Measurements from ENCODE around the gene CCDC167.

The CCDC167 gene

GRCh38 chr6:37511201-37511600, 11.5 kb upstream of the CCDC167 start:
- no peak overlapping the region for H3K9ac ChIP-seq (ENCODE audit: insufficient read length, low read depth)
- no peaks in the 10 kb centered on the region for H3K36me3 ChIP-seq (ENCODE audit: insufficient read depth, insufficient read length, low read length)
- H3K4me3 ChIP-seq (ENCODE audit: insufficient read length, low read depth), result no peak overlapping the region
- peaks cover 23% of the 10 kb centered on the region for H3K4me1 ChIP-seq (ENCODE audit: insufficient read depth, insufficient read length)
- peaks cover 41% of the 10 kb centered on the region for H3K27me3 ChIP-seq (ENCODE audit: insufficient read depth, insufficient read length)
- no peak for TF ChIP-seq YY1 (IDR thresholded peaks at IDR 0.05; ENCODE audit: insufficient read depth, insufficient read length)
- no peak for TF ChIP-seq SUZ12 (IDR thresholded peaks at IDR 0.05; ENCODE audit: extremely low read depth, insufficient read depth, insufficient read length)
- no peak for TF ChIP-seq ZNF274 (IDR thresholded peaks at IDR 0.05; ENCODE audit: low read depth, low read length)
- DNase-seq (ENCODE audit: low read depth, low spot score), result no peak
- no peaks in the 10 kb centered on the region for H3K9me3 ChIP-seq (ENCODE audit: insufficient read depth, low read length)

- no peak overlapping the region for H3K4me3 ChIP-seq (ENCODE audit: insufficient read length, low read depth)
- peaks cover 10% of the 10 kb centered on the region for H3K4me1 ChIP-seq (ENCODE audit: insufficient read depth, insufficient read length)
- H3K27me3 ChIP-seq (ENCODE audit: insufficient read depth, insufficient read length), result peaks cover 23% of the 10 kb centered on the region
- no peaks in the 10 kb centered on the region for H3K36me3 ChIP-seq (ENCODE audit: insufficient read depth, insufficient read length, low read length)
- no peak for DNase-seq (ENCODE audit: low read depth, low spot score)
- no peak overlapping the region for H3K9ac ChIP-seq (ENCODE audit: insufficient read length, low read depth)
- TF ChIP-seq YY1 (IDR thresholded peaks at IDR 0.05; ENCODE audit: insufficient read depth, insufficient read length) (no peak), ZNF274 (IDR thresholded peaks at IDR 0.05; ENCODE audit: low read depth, low read length) (no peak), SUZ12 (IDR thresholded peaks at IDR 0.05; ENCODE audit: extremely low read depth, insufficient read depth, insufficient read length) (no peak)
- no peaks in the 10 kb centered on the region for H3K9me3 ChIP-seq (ENCODE audit: insufficient read depth, low read length)
Measured at GRCh38 chr6:37507690-37508421, 8.2 kb upstream of the CCDC167 start.

GRCh38 chr6:37507077-37507476, 7.4 kb upstream of the CCDC167 start:
- H3K4me3 ChIP-seq (ENCODE audit: insufficient read length, low read depth), result no peak overlapping the region
- H3K9ac ChIP-seq (ENCODE audit: insufficient read length, low read depth), result no peak overlapping the region
- DNase-seq (ENCODE audit: low read depth, low spot score), result no peak
- no peaks in the 10 kb centered on the region for H3K9me3 ChIP-seq (ENCODE audit: insufficient read depth, low read length)
- H3K4me1 ChIP-seq (ENCODE audit: insufficient read depth, insufficient read length), result peaks cover 4% of the 10 kb centered on the region
- no peaks in the 10 kb centered on the region for H3K36me3 ChIP-seq (ENCODE audit: insufficient read depth, insufficient read length, low read length)
- TF ChIP-seq YY1 (IDR thresholded peaks at IDR 0.05; ENCODE audit: insufficient read depth, insufficient read length), result no peak
- no peak for TF ChIP-seq ZNF274 (IDR thresholded peaks at IDR 0.05; ENCODE audit: low read depth, low read length)
- no peak for TF ChIP-seq SUZ12 (IDR thresholded peaks at IDR 0.05; ENCODE audit: extremely low read depth, insufficient read depth, insufficient read length)
- H3K27me3 ChIP-seq (ENCODE audit: insufficient read depth, insufficient read length), result peaks cover 17% of the 10 kb centered on the region

- no peak overlapping the region for H3K9ac ChIP-seq (ENCODE audit: insufficient read length, low read depth)
- peaks cover 11% of the 10 kb centered on the region for H3K27me3 ChIP-seq (ENCODE audit: insufficient read depth, insufficient read length)
- no peaks in the 10 kb centered on the region for H3K4me1 ChIP-seq (ENCODE audit: insufficient read depth, insufficient read length)
- H3K4me3 ChIP-seq (ENCODE audit: insufficient read length, low read depth), result no peak overlapping the region
- TF ChIP-seq ZNF274 (IDR thresholded peaks at IDR 0.05; ENCODE audit: low read depth, low read length) (no peak), SUZ12 (IDR thresholded peaks at IDR 0.05; ENCODE audit: extremely low read depth, insufficient read depth, insufficient read length) (no peak), YY1 (IDR thresholded peaks at IDR 0.05; ENCODE audit: insufficient read depth, insufficient read length) (no peak)
- no peak for DNase-seq (ENCODE audit: low read depth, low spot score)
- no peaks in the 10 kb centered on the region for H3K9me3 ChIP-seq (ENCODE audit: insufficient read depth, low read length)
- no peaks in the 10 kb centered on the region for H3K36me3 ChIP-seq (ENCODE audit: insufficient read depth, insufficient read length, low read length)
Measured at GRCh38 chr6:37506479-37506878, 6.8 kb upstream of the CCDC167 start.

- H3K4me1 ChIP-seq (ENCODE audit: insufficient read depth, insufficient read length), result no peaks in the 10 kb centered on the region
- no peak for TF ChIP-seq YY1 (IDR thresholded peaks at IDR 0.05; ENCODE audit: insufficient read depth, insufficient read length)
- no peaks in the 10 kb centered on the region for H3K27me3 ChIP-seq (ENCODE audit: insufficient read depth, insufficient read length)
- peaks cover 7% of the 10 kb centered on the region; the same call in 1 of the 2 replicates for H3K9me3 ChIP-seq (ENCODE audit: insufficient read depth, low read length)
- DNase-seq (ENCODE audit: low read depth, low spot score), result no peak
- no peak overlapping the region for H3K4me3 ChIP-seq (ENCODE audit: insufficient read length, low read depth)
- H3K36me3 ChIP-seq (ENCODE audit: insufficient read depth, insufficient read length, low read length), result no peaks in the 10 kb centered on the region
- H3K9ac ChIP-seq (ENCODE audit: insufficient read length, low read depth), result no peak overlapping the region
Measured at GRCh38 chr6:37504024-37504423, 4.3 kb upstream of the CCDC167 start.

- no peaks in the 10 kb centered on the region for H3K4me1 ChIP-seq (ENCODE audit: insufficient read depth, insufficient read length)
- no peak for TF ChIP-seq YY1 (IDR thresholded peaks at IDR 0.05; ENCODE audit: insufficient read depth, insufficient read length)
- no peak for TF ChIP-seq SUZ12 (IDR thresholded peaks at IDR 0.05; ENCODE audit: extremely low read depth, insufficient read depth, insufficient read length)
- no peak for TF ChIP-seq ZNF274 (IDR thresholded peaks at IDR 0.05; ENCODE audit: low read depth, low read length)
- peaks cover 7% of the 10 kb centered on the region; the same call in 1 of the 2 replicates for H3K9me3 ChIP-seq (ENCODE audit: insufficient read depth, low read length)
- no peaks in the 10 kb centered on the region for H3K27me3 ChIP-seq (ENCODE audit: insufficient read depth, insufficient read length)
- no peak overlapping the region for H3K4me3 ChIP-seq (ENCODE audit: insufficient read length, low read depth)
- H3K36me3 ChIP-seq (ENCODE audit: insufficient read depth, insufficient read length, low read length), result no peaks in the 10 kb centered on the region
- H3K9ac ChIP-seq (ENCODE audit: insufficient read length, low read depth), result no peak overlapping the region
- DNase-seq (ENCODE audit: low read depth, low spot score), result no peak
Measured at GRCh38 chr6:37503309-37503965, 3.7 kb upstream of the CCDC167 start.

- no peak for DNase-seq (ENCODE audit: low read depth, low spot score)
- Histone ChIP-seq H3K9me3 (ENCODE audit: insufficient read depth, low read length) (peaks cover 7% of the 10 kb centered on the region; the same call in 1 of the 2 replicates), H3K36me3 (ENCODE audit: insufficient read depth, insufficient read length, low read length) (no peaks in the 10 kb centered on the region), H3K4me1 (ENCODE audit: insufficient read depth, insufficient read length) (no peaks in the 10 kb centered on the region), H3K27me3 (ENCODE audit: insufficient read depth, insufficient read length) (no peaks in the 10 kb centered on the region), H3K9ac (ENCODE audit: insufficient read length, low read depth) (no peak overlapping the region), H3K4me3 (ENCODE audit: insufficient read length, low read depth) (no peak overlapping the region)
- TF ChIP-seq YY1 (IDR thresholded peaks at IDR 0.05; ENCODE audit: insufficient read depth, insufficient read length) (no peak), SUZ12 (IDR thresholded peaks at IDR 0.05; ENCODE audit: extremely low read depth, insufficient read depth, insufficient read length) (no peak), ZNF274 (IDR thresholded peaks at IDR 0.05; ENCODE audit: low read depth, low read length) (no peak)
Measured at GRCh38 chr6:37502703-37503291, 3.1 kb upstream of the CCDC167 start.

Data from NT2/D1 (cell line).